HL-60 (cell line): ENCODE measurements around the gene CRELD2.

Experiments used
- CTCF ChIP-seq: IDR thresholded peaks from one replicate; pipeline ENCODE4 v1.5.1; 2011; ENCODE audit warnings: low read length, control low read depth, inconsistent platforms; ENCODE audit not compliant: insufficient read depth
- GABPA ChIP-seq: IDR thresholded peaks from 2 replicates; pipeline ENCODE4 v1.6.1; 2012; ENCODE audit warnings: low read depth

GRCh38 chr22:49946612-49947295, 28.3 kb downstream of the CRELD2 start:
- TF ChIP-seq CTCF (no peak), GABPA (no peak)
